HG02759 (cell line): ENCODE measurements around the gene CCDC88C.

ENCODE experiments used
- ATAC-seq: cut with Tn5 transposase; IDR thresholded peaks from one replicate; pipeline ENCODE4 v1.9.1; 2021; ENCODE audit warnings: mild to moderate bottlenecking, moderate library complexity; ENCODE audit not compliant: unreplicated experiment

The CCDC88C gene

GRCh38 chr14:91297081-91297711 is 120.4 kb downstream of the CCDC88C start:
- ATAC-seq = no peak

DNA sequence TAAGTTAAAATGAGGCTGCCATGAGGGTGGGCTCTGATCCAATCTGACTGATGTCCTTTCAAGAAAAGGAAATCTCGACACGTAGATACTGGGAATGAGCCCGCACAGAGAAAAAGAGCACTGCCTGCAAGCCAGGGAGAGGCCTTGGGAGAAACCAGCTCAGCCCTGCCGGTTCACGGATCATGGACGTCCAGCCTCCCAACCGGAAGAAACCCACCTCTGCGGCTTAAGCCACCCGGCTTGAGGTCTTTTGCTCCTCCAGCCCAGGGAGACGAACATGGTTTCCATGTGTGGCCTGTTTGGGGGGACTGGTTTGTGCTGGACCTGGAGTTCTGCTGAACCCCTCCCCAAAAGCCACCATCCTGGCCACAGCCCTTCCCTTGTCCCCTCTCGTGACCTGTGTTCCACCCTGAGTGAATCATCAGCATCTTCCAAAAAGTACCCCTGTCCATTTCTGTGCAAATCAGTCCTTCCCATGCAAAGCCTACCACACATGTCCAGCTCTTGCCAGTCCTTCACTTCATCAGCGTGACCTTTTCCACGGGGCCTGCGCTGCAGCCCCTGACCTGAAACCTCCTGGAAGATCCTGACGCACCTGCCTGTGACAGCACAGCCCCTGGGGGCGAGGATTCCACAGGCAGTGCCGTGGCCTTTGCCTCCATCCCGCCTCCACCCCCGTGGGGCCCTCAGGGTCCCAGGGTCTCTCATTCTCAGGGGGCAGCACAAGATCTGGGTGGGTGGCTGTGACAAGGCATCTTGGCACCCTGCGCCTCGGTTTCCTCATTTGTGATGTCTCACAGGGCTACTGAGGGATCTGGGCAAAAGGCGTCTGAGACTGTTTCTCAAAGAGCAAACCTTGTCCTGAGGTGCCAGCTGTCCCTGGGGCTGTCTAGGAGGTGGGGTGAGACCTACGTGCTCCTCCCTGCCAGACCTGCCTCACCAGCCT is 121.5 kb downstream of the CCDC88C start:
- no peak for ATAC-seq

DNA sequence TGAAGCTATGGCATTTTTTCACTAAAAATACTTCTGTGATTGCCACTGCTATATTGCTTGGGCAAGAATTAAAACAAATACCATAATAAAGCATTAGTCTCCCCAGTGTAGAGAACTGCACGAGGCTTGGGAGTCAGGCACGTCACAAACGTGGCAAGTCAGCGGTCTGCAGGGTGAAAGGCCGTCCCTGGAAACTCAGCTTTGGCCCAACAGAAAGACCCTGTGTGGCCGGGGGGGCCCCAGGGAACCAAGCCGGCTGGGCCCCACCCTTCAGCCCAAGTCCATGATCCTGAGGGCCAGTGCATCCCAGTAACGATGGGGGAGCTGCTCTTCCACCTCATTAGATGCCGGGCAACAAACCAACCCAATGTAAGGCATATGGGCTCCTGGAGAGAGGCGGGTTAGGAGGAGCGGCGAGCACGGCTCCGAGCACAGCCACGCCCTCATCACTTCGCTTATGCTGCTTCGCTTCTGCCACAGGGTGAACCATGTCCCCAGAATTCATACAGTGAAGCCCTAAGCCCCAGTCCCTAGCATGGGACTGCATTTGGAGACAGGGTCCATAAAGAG is 122.3 kb downstream of the CCDC88C start:
- ATAC-seq = no peak

- no peak for ATAC-seq
These were observed 123.5 kb downstream of the CCDC88C start for GRCh38 chr14:91294153-91294552.

- ATAC-seq = no peak
These were observed 124.3 kb downstream of the CCDC88C start for GRCh38 chr14:91293281-91293680.

DNA sequence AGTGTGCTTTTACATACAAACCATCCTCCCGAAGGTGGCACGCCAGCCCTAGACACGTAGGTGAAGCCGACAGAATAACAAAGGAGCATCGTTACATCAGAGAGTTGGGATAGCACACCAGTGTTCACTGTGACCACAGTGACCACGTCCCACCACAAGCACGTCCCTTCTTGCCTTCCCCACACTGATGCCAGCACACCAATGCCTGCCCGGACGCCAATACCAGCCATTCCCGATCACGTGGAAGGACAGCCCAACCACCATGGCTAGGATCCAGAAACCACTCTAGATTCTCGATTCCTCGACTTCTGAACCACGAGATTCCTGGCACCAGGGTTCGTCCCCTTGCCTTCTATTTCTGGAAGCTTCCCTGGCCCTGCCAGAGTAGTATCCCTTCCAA is 125.1 kb downstream of the CCDC88C start:
- ATAC-seq = no peak

GRCh38 chr14:91291786-91292405 is 125.7 kb downstream of the CCDC88C start:
- ATAC-seq = no peak

DNA sequence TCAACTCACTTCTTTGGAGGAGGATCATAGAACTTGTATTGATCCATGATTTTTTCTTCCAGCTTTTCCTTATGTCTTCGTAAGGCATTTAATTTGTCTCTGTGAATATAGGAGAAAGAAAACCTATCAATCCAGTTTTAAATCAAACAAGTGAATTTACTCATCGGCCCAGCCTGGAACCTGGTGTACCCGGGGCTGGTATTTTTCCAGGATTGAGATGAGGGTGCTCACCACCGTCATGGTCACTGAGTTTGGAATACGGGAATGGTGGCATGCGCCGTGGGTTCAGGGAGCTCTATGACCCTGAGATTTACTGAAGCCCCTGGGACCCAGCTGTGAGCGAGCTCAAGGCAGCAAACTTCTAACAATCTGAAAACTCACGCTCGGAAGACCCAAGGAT is 126.6 kb downstream of the CCDC88C start:
- ATAC-seq = no peak

DNA sequence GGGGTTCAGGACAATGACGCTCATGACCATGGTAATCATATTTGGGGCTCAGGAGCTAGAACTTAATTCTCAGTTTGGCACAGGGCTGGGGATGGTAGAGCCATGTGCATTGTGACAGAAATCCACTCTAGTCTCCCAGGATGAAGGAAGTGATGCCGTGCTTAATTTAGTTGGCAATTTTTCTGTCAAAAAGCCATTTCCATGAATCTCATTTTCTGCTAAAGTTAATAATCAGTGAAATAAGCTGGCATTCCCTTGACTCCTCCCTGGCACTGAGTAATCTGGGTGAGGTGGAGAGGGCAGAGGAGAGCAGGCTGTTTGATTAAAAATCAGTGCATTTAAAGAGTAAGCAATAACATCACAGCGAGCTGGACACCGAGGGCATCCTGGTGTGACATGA is 128.2 kb downstream of the CCDC88C start:
- no peak for ATAC-seq

DNA sequence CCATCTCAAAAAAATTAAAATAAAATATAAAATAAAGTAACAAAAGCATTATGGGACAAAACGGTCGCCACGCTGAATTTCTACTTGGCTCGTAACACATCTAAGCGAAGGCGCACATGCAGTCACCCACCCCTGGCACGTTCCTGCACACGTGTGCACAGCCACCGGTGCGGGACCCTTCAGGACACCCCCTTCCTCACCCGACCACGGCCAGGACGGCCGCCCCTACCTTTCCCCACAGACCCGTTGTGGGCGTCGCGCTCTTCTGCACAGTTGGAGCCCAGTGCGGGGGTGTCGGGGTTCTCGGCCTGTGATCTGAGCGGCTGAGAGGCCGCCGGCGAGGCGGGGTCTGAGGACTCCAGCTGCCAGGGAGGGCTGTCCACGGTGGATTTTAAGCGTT is 128.7 kb downstream of the CCDC88C start:
- ATAC-seq = no peak

DNA sequence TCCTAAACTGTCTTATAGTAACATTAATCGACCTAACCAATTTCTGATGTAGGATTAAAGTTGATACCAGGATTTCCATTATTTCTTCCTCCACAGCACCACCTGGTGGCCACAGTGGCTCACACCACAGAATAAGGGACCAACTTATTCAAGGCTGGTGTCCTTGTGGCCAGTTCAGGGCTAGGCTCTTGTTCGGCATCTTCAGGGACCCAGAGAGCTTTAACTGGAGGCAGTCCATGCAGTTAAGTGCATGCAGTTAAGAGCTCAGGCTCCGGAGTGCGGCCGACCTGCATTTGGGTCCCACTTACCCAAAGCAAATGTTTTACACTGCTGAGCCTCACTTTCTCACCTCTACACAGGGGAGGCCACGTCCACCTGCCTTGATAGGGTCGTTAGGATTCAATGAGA is 131.1 kb downstream of the CCDC88C start:
- peak; percentile 55 for ATAC-seq

- ATAC-seq = no peak
These were observed 132.7 kb downstream of the CCDC88C start for GRCh38 chr14:91284791-91285548.

DNA sequence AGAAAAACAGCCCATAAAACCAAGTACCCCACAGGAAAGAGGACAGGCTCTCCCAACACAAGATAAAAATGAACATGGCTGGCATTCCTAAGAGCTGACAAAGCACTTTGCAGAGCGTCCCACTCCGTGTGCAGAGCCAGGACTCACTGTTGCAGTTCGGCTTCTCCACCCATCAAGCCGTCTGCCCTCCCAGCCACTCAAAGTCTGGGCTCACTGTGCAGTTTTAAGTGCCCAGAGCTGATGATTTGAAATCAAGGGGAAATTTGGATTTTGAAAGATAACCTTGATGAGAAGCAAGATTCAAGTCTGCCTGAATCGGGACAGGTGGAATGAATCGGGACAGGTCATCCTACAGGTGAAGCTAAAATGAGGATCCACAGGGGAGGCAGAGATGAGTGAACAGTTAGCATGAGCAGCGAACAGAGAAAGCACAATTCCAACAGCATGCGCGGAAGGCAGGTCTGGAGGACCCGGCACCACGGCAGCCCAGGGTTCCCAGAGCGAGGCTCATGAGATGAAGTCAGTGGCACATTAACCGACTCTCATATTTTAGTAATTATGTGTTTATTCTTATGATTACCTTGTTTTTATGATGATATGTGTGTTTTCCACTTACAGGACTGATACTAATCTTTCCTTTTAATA is 133.4 kb downstream of the CCDC88C start:
- ATAC-seq = no peak

- ATAC-seq = no peak
These were observed 134.0 kb downstream of the CCDC88C start for GRCh38 chr14:91283666-91284065.

GRCh38 chr14:91282954-91283645 is 134.5 kb downstream of the CCDC88C start:
- no peak for ATAC-seq

DNA sequence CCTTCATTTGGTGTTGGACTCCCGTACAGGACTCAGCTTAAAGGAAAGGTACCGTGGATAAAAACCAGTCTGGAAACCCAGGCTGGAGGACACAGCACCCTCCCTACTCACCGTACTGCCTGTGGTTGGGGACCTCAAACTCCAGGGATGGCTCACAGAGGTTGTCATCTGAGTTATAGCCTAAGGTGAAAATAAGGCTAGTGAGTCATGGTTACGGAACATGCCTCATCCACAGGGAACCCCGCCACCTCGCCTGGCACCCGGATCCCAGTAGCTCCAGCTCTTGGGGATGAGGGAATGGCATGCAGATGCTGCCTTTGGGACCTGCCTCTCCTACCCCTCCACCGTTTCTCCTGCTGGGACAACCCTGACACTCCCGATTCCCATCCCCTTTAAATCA is 136.3 kb downstream of the CCDC88C start:
- ATAC-seq = no peak

GRCh38 chr14:91280129-91280528 is 137.5 kb downstream of the CCDC88C start:
- no peak for ATAC-seq

GRCh38 chr14:91279354-91279753 is 138.3 kb downstream of the CCDC88C start:
- no peak for ATAC-seq

- no peak for ATAC-seq
These were observed 139.3 kb downstream of the CCDC88C start for GRCh38 chr14:91278383-91278715.
